RKO (cell line): ENCODE data around the gene AP3S2.
"Not testable (repeated sequence)": the region's sequence is repeated elsewhere in the genome, so short reads cannot be mapped to it uniquely, and the experiment has no call there.

Source experiments
- DNase-seq: peaks from one replicate; pipeline ENCODE4 v3.0.0-alpha.2; 2016; ENCODE audit warnings: low spot score

Gene AP3S2

DNA sequence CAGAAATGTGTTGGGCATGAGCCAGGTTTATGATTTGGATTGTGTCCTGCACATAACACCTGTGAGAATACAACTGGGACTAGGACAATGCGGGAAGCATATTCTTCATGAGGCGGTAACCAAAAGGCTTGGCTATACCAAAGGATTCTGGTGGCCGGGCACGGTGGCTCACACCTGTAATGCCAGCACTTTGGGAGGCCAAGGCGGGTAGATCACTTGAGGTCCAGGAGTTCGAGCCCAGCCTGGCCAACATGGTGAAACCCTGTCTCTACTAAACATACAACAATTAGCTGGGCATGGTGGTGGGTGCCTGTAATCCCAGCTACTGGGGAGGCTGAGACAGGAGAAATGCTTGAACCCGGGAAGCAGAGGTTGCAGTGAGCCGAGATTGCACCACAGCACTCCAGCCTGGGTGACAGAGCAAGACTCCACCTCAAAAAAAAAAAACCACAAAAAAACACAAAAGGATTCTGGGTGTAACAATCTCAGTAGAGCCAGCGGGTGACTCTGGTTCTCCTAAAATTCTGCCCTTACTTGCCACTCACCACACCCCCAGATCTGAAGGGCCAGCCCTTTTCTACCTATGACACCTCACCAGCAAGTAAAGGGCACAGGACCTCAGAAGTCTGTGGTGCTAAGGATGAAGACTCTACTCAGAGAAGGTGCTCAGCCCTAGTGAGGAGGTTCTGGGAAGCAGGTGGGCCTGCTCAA lies 59.2 kb downstream of the AP3S2 start:
- not testable (repeated sequence) for DNase-seq

DNA sequence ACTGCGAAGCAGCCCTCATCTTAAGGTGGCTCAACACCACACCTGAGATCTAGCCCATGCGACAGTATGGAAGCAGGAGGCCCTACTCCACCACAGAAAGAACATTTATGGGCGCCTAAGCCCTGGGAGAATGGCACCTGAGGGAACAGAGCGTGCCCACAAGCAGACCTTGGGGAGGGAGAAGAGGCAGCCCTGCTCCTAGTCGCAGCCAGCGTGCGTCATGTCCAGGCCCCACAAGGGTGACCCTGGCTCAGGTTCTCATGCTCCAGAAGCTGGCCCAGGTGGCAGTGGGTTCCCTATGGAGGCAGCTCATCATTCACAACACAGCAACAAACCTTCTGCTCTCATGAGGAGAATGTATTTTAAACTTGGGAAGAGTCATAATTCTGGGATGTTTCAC lies 59.8 kb downstream of the AP3S2 start:
- no peak for DNase-seq

DNA sequence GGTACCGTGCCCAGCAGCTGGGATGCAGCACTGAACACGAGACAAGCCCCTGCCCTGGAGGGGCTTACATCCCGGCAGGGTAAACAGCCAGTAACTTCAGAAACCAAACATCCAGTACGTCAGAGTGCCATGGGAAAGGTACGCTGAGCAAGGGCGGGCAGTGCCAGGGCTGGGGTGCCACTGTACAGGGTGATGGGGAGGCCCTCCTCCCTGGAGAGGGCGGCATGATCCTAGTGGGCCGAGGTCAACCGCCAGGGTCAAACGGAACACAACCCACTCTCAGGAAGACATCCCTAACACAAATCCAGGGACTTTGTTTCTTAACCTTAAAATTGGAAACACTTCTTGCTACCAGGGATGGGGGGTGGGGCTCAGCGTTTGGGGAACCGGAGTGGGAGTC lies 63.2 kb downstream of the AP3S2 start:
- DNase-seq = no peak

DNA sequence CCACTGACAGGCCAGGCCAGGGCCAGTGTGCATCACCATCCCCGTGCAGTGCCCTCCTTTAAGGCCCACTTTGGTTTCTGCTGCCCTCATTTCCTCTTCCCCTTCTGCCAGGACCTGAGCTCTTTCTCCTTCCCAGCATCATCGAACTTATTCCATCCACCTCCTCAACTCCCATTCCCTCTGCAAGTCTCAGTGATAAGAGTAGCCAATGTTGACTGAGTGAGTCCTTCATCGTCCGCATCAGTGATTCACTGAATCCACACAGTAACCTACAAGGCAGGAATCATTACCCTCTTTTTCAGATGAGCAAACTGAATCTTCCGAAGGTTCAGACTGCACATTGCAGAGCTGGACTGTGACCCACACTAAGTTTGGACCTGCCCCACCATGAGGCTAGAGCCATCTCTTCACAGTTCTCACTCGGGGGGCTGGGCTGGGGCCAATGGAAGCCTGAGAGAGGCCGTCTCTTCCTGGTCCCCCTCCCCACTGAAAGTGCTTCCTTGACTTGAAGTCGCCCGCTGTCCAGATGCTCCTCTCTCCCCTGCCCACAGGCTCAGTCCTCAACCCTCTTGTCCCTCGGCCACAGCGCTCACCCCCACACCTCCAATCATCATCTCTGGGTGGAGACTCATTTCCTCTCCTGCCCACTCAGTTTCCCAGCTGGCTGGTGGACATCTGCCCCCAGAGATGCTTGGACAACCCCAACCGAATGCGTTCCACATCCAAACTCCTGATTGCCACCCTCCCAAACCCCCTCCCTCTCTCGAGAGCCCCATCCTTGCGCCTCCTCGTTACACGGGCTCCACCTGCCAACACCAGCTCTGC lies 64.0 kb downstream of the AP3S2 start:
- DNase-seq = no peak

DNA sequence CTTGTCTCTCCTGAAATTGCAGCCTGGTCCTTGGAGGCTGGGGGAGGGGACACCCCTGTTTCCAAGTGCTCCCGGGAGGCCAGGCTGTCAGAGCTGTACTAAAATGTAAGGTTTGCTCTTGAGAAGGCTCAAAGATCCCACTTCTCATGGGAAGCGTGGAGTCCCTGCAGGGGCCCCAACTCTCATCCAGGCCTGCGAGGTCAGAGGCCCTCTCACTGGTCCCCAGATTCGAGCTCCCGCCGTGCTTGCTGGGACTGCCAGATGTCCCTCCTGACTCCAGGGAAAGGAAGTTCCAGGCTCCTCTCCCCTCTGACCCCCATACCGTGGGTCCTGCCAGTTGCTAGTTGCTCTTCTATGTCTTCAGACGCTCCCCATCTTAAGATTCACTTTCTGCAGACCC lies 64.6 kb downstream of the AP3S2 start:
- DNase-seq = no peak

DNA sequence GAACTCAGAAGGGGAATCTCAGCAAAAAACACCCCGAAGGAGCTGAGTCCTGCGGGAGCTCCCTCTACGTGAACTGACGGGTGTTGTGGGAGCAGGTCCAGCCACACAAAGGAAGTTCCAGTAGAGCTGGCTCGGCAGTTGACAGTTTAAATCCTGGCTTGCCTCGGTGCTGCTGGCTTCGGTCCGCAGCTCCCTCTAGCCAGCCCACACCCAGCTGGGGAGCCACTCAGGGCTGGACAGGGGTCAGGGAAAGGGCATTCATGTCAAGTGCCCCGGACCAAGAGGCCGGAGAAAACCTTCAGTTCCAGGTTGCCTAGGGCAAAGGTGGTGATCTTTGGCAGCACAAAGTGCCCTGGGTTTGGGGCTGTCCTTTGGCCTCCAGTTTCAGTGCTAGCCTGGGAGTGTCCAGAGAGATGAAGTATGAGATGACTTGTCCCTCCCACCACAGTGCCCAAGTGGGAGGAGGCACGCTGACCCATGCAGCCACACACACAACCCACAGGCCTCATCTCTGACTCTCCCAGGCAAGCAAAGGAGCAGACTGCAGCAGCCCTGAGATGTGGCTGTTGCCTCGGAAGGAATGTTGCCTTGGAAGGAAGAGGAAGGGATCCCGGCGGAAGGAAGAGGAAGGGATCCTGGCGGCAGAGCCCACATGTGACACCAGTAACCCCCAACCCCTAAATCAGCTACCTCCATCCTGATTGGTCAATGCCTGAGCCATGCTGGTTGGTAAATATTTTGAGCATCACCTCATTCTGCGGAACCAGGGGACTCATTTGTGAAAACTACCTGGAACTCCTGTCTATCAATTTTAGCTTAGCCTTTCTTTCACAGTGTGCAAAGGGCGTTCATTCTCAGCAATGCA lies 65.3 kb downstream of the AP3S2 start:
- DNase-seq = no peak

DNA sequence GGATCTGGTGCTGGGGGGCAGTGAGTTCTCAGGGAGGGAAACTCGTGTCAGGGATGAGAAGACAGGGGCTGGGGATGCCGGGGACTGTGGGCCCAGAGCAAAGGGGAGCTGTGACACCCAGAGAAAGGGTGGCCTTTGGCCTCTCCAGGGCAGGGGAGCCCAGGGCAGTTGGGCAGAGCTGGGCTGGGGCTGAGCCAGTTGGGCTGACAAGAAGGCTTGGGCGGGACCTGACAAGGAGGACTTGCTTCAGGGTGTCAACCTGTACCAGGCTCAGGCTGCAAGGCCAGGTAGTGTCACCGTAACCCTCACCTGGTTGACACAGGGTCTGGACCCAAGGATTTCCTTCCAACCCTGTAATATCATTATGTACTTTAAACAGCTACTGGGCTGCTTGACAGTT lies 66.0 kb downstream of the AP3S2 start:
- no peak for DNase-seq

DNA sequence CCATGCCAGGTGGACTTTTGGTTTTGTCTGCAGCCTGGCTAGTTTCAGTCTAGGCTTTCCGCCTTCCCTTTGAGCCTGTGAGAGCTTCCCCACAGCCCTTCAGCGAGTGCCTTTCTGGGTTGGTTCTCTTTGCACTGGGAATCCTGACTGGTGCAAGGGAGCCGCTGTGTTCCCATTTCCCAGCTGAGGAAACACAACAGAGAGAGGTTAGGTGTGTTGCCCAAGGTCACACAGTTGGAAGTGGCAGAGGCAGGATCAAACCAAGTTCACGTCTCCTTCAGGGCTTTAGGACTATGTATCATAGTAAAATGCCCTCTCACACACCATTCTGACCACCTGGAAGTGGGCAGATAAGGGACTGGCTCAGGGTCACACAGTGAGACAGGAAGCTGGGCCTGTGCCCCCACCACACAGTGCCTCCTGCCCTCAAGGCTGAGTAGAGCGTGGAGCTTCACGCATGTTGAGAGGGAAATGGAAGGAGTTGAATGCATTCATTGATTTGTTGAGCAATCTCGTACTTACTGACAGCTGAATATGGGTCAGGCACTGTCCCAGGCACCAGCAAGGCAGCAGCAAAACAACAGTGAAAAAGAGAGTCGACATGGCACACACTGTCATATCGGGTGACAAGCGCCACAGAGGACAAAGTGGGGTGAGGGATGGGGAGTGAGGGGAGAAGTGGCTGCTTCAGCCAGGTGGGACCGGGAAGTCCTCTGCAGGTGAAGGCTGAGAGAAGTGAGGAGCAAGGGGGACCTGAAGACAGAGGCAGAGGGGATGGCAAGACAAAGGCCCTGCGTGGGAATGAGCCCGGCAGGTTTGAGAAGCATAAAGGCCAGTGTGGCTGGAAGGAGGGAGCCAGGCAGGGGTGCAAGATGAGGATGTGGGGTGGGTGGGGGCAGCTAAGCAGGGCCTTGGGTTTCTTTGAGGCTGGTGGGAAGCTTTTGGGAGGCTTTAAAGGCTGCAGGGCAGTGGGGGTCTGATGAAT lies 66.8 kb downstream of the AP3S2 start:
- DNase-seq = no peak

DNA sequence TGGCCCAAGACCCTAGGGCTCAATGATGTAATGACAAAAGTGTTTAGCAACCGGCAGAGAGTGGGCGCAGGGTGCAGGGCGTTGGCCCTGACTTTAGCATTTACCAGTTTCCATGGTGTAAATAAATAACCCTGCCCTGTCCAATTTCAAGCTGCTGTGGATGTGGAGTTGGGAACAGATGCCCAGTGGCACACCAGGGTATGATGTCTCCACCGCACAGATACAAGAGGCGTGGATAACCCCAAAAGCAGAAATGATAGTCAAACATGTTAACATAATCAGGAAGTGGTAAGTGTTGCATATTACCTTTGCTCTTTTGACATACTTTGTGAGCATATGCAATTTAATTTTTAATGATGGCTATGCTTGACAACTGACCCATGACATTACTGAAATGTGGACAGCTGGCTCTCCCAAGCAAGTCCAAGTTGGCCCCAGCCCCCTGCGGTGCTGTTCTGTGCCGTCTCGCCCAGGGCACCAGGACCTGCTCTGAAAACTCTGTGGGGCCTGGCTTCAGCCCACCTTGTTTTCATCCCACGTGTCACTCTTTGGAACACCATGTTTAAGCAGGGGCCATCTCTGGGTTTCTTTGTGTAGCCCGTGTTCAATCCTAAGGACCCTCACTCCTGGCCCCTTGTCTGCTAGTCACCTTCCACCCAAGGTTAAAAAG lies 68.4 kb downstream of the AP3S2 start:
- no peak for DNase-seq

DNA sequence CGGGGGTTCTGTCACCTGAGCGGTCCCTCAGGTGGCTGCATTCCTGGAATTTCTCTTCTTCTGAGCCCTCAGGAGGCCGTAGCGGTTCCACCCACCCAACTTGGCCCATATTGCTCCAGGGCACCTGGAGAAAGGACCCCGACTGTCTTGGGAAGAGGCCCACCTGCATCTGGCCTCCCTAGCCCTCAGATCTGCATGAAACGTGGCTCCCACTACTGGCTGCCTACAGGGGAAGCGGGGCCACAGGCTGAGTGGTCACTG lies 69.3 kb downstream of the AP3S2 start:
- DNase-seq = no peak

DNA sequence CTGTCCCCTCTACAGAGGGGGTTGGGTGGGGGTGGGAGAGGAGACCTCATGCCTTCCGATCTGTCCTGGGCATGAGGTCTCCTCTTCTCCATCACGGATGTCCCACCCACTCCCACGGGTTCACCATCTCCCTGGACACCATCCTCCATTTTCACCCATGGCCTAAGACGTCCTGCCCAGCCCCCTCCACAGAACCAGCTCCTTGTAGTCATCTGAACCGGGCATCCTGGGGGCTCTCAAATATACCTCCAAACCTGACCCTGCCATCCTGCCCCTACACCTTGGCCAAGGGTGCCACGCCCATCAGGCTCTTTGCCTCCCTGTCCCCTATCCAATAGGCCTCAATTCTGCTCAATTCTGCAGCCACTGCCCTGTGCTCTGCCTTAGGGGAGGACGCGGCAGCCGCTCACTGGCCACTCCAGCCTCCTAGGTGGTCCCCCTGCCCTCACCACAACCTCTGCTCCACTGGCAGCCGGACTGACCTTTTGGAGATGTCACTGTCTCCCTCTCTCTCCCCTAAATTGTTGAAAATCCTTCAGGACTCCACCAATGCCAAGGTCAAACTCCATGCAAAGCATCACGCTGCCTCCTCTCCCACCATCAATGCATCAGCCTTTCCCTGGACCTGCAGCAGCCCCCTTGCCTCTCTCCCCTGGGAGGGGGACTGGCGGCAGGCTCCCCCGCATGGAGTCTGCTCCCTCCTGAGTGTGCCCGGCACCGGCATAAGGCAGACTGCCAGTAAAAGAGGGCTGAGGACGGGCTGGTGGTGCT lies 69.8 kb downstream of the AP3S2 start:
- DNase-seq = no peak

DNA sequence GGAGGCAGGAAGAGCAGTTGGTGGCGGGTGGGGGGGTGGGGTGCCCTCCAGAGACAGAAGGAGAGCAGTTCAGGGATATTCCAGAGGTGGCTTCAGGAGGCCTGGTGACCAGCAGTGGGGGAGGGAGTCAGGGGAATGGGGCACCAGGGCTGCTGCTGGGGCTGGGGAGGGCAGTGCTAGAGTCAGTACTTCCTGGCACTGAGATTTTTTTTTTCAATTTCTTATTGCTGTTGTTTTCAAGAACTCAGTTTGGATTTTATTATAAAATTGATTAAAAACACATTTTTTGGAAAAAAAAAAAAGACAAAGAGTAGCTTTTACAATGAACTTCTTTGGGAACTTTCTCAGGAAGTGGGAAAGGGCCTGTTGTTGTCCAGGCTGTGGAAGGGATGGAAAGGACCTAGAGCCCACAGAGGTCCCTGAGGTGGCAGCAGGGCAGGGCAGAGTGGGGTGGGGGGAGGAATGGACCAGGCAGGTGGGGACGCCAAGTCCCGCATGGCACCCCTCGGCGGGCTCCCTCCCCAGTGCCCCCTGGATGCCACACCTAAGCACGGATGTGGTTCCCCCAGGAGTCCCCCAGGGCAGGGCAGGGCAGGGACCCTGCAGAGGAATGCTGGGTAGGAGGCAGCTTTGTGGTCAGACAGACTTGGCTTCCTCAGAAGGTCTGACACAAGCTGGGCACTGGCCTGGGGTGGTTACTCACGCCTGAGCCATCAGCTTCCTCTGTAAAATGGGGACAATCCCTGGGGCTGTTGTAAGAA lies 70.7 kb downstream of the AP3S2 start:
- DNase-seq = peak; percentile 35

DNA sequence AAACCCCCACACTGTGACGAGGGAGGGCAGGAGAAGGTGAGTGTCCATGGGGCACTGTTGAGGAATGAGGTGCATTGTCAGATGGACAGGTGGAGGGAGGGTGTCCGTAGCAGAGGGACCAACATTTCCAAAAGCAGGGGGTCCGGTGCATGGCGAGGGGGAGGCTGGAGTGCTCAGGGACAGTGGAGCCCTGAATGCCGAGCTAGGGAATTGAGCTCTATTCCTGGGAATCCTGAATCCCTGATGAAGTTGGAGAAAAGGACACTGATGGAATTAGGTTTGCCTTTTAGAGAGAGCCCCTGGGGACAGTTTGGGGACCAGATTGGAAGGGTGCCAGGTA lies 71.2 kb downstream of the AP3S2 start:
- DNase-seq = no peak

DNA sequence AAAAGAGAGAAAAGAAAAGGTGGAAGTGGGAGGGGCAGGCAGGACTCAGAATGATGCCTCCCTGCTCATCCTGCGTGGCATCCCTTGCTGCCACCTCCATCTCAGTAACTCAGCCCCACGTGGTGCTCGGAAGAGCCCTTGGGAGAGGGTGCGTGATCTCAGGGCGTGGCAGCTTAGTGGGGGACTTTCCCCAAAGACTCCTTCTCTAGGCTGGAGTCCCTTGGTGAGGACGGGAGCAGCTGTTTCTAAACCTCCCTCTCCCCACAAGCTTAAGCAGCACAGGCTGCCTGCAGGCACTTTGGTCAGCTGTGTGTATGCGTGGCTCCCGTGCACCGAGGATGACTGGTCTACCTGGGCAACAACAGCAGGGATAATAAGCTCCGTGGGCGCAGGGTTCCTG lies 71.8 kb downstream of the AP3S2 start:
- DNase-seq = no peak

DNA sequence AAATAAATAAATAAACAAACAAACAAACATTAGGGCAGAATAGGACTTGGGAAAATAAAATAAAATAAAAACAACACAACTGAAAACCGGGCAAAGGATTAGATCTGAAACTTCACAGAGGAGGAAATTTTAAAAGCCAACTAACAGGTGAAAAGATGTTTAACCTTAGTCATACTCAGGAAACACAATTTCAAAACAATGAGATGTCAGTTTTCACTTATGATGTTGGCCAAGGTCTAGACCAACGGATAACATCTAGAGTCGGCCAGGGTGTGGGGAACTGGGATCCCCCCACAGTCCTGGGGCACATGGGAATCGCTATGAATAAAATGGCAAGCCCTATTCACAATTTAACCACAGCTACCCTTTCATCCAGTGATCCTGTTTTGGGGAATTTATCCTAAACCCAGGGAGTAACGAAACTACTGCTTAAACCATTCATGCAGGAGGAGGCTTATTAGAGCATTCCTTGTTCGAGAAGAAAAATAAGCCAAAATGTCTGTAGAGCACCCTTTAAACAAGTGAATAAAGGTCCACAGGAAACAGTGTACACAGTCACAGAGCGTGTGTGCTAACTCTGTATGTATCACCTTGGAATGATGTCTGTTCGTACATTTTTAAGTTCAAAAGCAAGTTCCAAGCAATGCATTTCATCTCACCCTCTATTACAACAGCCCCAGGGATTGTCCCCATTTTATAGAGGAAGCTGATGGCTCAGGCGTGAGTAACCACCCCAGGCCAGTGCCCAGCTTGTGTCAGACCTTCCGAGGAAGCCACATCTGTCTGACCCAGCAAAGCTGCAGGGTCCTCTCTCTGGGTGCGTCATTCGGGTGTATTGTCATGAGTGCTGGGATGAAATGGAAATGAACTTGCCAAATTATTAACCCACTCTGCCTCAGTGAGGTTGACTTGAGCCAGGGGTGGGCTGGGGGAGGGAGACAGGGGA lies 72.9 kb downstream of the AP3S2 start:
- peak; percentile 90 for DNase-seq

DNA sequence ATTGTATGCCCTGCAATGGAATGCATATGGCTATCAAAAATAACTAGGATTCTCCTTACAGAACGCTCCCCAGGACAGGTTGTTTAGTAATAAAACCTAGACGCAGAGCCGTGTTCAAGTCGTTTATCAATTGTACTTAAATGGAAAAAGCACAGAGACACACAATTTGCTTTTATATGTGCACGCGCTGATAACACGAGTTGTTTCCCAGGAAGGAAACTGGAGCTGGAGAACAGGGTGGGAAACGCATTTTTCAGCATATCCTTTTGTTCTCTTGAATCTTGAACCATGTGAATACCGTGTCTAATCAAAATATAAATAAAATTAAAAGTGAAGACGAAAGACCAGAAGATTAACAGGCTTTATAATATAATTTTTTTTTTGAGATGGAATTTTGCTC lies 75.5 kb downstream of the AP3S2 start:
- no peak for DNase-seq

DNA sequence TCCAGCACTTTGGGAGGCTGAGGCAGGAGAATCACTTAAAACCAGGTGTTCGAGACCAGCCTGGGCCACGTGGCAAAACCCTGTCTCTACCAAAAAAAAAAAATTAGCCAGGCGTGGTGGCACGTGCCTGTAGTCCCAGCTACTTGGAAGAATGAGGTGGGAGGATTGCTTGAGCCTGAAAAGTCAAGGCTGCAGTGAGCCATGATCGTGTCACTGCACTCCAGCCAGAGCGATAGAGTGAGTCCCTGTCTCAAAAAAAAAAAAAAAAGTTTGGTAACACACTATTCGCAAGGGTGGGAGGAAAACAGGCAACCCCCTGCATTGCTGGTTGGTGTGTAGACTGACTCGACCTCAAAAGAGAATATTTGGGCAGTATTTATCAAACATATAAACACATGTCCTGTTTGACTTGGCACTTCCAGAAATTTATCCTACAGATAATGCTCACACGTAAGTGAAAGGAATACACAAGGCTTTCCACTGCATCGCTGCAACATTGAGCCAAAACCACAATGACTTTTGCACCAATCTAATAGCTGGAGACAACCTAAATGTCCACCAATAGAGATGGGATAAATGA lies 76.0 kb downstream of the AP3S2 start:
- DNase-seq = peak; percentile 32

DNA sequence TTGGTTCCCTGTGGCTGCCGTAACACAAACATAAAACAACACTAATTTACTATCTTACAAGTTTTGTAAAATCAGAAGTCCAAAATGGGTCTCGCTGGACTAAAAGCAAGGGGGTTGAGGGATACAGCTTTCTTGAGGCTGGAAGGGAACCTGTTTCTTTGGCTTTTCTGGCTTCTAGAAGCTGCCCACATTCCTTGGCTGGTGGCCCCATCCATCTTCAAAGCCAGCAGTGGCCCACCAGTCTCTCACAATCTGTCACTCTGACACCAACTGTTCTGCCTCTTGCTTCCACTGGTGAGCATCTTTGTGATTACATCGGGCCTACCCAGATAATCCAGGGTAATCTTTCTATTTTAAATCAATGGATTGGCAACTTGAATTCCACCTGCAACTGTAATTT lies 78.0 kb downstream of the AP3S2 start:
- DNase-seq = no peak
